HepG2 (cell line): ENCODE measurements around the gene ZDHHC11. TPM values are rescaled to one million over a fixed set of nuclear protein-coding genes. Genes with fewer than 3 reads are reported as not detected.
A peak's percentile ranks its signal among the peaks of the same experiment; 100 is the strongest.

Experiments used
- AGO1 ChIP-seq: fragments of 200-400 bp; formaldehyde crosslinking; IDR thresholded peaks from 2 replicates; pipeline ENCODE4 v1.6.1; 2017; ENCODE audit warnings: mild to moderate bottlenecking, low read depth, low read length, moderate library complexity; ENCODE audit not compliant: poor library complexity, severe bottlenecking
- ARNT ChIP-seq: fragments of 450-650 bp; IDR thresholded peaks from 2 replicates; pipeline ENCODE4 v1.6.1; 2017
- ARNTL ChIP-seq: sonication (generic); formaldehyde crosslinking; IDR thresholded peaks from 2 replicates; pipeline ENCODE4 v1.4.0; 2020; ENCODE audit warnings: mild to moderate bottlenecking, missing genetic modification reagents
- ATRX ChIP-seq: sonication (generic); formaldehyde crosslinking; IDR thresholded peaks from 2 replicates; pipeline ENCODE4 v1.4.0; 2020; ENCODE audit warnings: missing genetic modification reagents, borderline replicate concordance
- HNRNPH1 ChIP-seq: fragments of 200-400 bp; formaldehyde crosslinking; optimal IDR thresholded peaks from 2 replicates; pipeline ENCODE3; 2017; ENCODE audit warnings: mild to moderate bottlenecking, low read depth, low read length
- KDM1A ChIP-seq: IDR thresholded peaks from 2 replicates; pipeline ENCODE4 v1.6.1; 2016; ENCODE audit warnings: missing compliant biosample characterization
- NR3C1 ChIP-seq: sonication (generic); formaldehyde crosslinking; IDR thresholded peaks from 2 replicates; pipeline ENCODE4 v1.4.0; 2020; ENCODE audit warnings: missing genetic modification reagents
- PHF21A ChIP-seq: sonication (generic); formaldehyde crosslinking; IDR thresholded peaks from 2 replicates; pipeline ENCODE4 v1.5.0; 2020; ENCODE audit warnings: mild to moderate bottlenecking, missing genetic modification reagents
- RAD51 ChIP-seq: fragments of 450-650 bp; IDR thresholded peaks from 2 replicates; pipeline ENCODE4 v1.6.1; 2016; ENCODE audit warnings: borderline replicate concordance
- STAG1 ChIP-seq: sonication (generic); formaldehyde crosslinking; IDR thresholded peaks from 2 replicates; pipeline ENCODE4 v1.4.0; 2020; ENCODE audit warnings: missing genetic modification reagents
- TCF12 ChIP-seq, 2 experiments: fragments of 450-650 bp in 1 of 2; sonication (generic) in 1 of 2; formaldehyde crosslinking in 1 of 2; IDR thresholded peaks; 2 replicates each; pipeline versions ENCODE4 v1.6.1 to v1.8.0; 2017 to 2022; ENCODE audit warnings: antibody characterized with exemption in 1 of 2, mild to moderate bottlenecking in 1 of 2, missing genetic modification reagents in 1 of 2, moderate library complexity in 1 of 2
- ZNF331 ChIP-seq: sonication (generic); formaldehyde crosslinking; IDR thresholded peaks from 2 replicates; pipeline ENCODE4 v1.4.0; 2020; ENCODE audit warnings: missing genetic modification reagents
- ZNF530 ChIP-seq: sonication (generic); formaldehyde crosslinking; IDR thresholded peaks from 2 replicates; pipeline ENCODE4 v1.5.0; 2020; ENCODE audit warnings: low read depth, mild to moderate bottlenecking, missing genetic modification reagents
- ZNF761 ChIP-seq: sonication (generic); formaldehyde crosslinking; conservative IDR thresholded peaks from 2 replicates; pipeline ENCODE4 v1.4.0; 2020; ENCODE audit warnings: mild to moderate bottlenecking, missing genetic modification reagents
- polyA plus RNA-seq, 8 experiments: library from polyadenylated mRNA; depleted of rRNA in 3 of 8; stranded (reverse) in 7 of 8; unstranded in 1 of 8; fragments of >200 nt; fragmentation: Illumina TruSeq in 4 of 8; extraction: Trizol in 4 of 8; gene quantifications; 2 replicates each; pipeline versions ENCODE4 v1.2.1 to v1.2.3, GENCODE V29; 2011 to 2016; ENCODE audit warnings: low read depth in 4 of 8, missing spikeins in 1 of 8, mixed read lengths in 1 of 8; ENCODE audit not compliant: insufficient read depth in 1 of 8
- total RNA-seq, 5 experiments: library from RNA; depleted of rRNA; stranded (reverse); fragments of >200 nt; fragmentation: Illumina TruSeq; extraction: Trizol; gene quantifications; 2 replicates each; pipeline ENCODE4 v1.2.3, GENCODE V29; 2016; ENCODE audit warnings: low read depth in 1 of 5
- TF ChIP-seq, protein P1 (sequence below): sonication (generic); formaldehyde crosslinking; IDR thresholded peaks from 2 replicates; pipeline ENCODE4 v1.5.1; 2020; ENCODE audit warnings: missing genetic modification reagents, mild to moderate bottlenecking, borderline replicate concordance
- TF ChIP-seq, protein P2 (sequence below): sonication (generic); formaldehyde crosslinking; IDR thresholded peaks from 2 replicates; pipeline ENCODE4 v1.4.0; 2020; ENCODE audit warnings: low read depth, mild to moderate bottlenecking, missing genetic modification reagents
- TF ChIP-seq, protein P3 (sequence below): sonication (generic); formaldehyde crosslinking; IDR thresholded peaks from 2 replicates; pipeline ENCODE4 v1.8.1; 2023; ENCODE audit warnings: mild to moderate bottlenecking, missing genetic modification reagents, borderline replicate concordance
- TF ChIP-seq, protein P4 (sequence below): fragments of 450-650 bp; IDR thresholded peaks from 2 replicates; pipeline ENCODE4 v1.6.1; 2016
- TF ChIP-seq, protein P5 (sequence below): sonication (generic); formaldehyde crosslinking; IDR thresholded peaks from 2 replicates; pipeline ENCODE4 v1.5.1; 2020; ENCODE audit warnings: mild to moderate bottlenecking, missing genetic modification reagents
- TF ChIP-seq, protein P6 (sequence below): sonication (generic); formaldehyde crosslinking; IDR thresholded peaks from 2 replicates; pipeline ENCODE4 v1.4.0; 2020; ENCODE audit warnings: missing genetic modification reagents

Gene ZDHHC11
- total and polyA plus RNA-seq, 2 of the 13 experiments (the other 11 are each of a cell fraction or from before 2014, with no cell fraction given) = 2.1 to 4.0 TPM

DNA sequence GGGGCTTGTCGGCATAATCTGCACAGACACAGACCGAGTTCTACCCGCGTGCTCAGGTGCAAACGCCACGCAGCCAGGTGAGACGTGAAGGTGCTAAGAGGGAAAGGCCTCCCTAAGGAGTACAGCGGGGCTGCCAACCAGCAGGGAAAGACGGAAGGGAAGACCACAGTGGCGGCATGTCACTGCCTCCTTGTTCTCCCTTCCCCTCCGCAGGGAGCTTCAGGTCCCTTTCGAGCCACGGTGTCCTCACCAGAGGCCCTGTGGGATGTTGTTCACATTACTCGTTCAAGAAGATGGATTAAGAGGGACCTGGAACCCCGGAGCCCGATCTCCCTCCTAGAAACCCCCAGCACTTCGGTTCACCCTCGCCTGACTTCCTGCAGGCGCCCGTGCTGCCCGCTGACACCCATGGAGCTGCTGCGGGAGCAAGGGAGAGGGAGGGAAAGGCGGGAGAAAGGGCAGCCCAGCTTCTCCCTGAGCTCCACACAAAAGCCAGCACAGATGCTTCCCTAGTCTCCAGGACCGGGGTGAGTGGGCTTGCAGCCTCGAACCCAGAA, 41.1 kb upstream of the ZDHHC11 start (continued):
- TF ChIP-seq, protein P1, sequence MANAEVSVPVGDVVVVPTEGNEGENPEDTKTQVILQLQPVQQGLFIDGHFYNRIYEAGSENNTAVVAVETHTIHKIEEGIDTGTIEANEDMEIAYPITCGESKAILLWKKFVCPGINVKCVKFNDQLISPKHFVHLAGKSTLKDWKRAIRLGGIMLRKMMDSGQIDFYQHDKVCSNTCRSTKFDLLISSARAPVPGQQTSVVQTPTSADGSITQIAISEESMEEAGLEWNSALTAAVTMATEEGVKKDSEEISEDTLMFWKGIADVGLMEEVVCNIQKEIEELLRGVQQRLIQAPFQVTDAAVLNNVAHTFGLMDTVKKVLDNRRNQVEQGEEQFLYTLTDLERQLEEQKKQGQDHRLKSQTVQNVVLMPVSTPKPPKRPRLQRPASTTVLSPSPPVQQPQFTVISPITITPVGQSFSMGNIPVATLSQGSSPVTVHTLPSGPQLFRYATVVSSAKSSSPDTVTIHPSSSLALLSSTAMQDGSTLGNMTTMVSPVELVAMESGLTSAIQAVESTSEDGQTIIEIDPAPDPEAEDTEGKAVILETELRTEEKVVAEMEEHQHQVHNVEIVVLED (CRISPR knock-in tag) = no peak
- TF ChIP-seq, protein P2, sequence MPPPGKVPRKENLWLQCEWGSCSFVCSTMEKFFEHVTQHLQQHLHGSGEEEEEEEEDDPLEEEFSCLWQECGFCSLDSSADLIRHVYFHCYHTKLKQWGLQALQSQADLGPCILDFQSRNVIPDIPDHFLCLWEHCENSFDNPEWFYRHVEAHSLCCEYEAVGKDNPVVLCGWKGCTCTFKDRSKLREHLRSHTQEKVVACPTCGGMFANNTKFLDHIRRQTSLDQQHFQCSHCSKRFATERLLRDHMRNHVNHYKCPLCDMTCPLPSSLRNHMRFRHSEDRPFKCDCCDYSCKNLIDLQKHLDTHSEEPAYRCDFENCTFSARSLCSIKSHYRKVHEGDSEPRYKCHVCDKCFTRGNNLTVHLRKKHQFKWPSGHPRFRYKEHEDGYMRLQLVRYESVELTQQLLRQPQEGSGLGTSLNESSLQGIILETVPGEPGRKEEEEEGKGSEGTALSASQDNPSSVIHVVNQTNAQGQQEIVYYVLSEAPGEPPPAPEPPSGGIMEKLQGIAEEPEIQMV (CRISPR knock-in tag) = no peak
- TF ChIP-seq HNRNPH1 (no peak), NR3C1 (CRISPR knock-in tag) (no peak), ARNTL (CRISPR knock-in tag) (no peak), RAD51 (no peak), ZNF331 (CRISPR knock-in tag) (no peak), ZNF761 (no peak), ATRX (CRISPR knock-in tag) (no peak), STAG1 (CRISPR knock-in tag) (no peak), KDM1A (CRISPR knock-in tag) (no peak), ARNT (no peak), PHF21A (CRISPR knock-in tag) (no peak), ZNF530 (CRISPR knock-in tag) (0 out of 2 replicates have a peak, but pooled peaks have one; percentile 68), AGO1 (no peak), TCF12 (IDR thresholded peaks at IDR 0.05) (no peak), TCF12 (CRISPR knock-in tag; IDR thresholded peaks at IDR 0.05) (no peak)
- TF ChIP-seq, protein P3, sequence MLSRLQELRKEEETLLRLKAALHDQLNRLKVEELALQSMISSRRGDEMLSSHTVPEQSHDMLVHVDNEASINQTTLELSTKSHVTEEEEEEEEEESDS (CRISPR knock-in tag) = no peak
- TF ChIP-seq, protein P4, sequence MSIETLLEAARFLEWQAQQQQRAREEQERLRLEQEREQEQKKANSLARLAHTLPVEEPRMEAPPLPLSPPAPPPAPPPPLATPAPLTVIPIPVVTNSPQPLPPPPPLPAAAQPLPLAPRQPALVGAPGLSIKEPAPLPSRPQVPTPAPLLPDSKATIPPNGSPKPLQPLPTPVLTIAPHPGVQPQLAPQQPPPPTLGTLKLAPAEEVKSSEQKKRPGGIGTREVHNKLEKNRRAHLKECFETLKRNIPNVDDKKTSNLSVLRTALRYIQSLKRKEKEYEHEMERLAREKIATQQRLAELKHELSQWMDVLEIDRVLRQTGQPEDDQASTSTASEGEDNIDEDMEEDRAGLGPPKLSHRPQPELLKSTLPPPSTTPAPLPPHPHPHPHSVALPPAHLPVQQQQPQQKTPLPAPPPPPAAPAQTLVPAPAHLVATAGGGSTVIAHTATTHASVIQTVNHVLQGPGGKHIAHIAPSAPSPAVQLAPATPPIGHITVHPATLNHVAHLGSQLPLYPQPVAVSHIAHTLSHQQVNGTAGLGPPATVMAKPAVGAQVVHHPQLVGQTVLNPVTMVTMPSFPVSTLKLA = no peak
- TF ChIP-seq, protein P5, sequence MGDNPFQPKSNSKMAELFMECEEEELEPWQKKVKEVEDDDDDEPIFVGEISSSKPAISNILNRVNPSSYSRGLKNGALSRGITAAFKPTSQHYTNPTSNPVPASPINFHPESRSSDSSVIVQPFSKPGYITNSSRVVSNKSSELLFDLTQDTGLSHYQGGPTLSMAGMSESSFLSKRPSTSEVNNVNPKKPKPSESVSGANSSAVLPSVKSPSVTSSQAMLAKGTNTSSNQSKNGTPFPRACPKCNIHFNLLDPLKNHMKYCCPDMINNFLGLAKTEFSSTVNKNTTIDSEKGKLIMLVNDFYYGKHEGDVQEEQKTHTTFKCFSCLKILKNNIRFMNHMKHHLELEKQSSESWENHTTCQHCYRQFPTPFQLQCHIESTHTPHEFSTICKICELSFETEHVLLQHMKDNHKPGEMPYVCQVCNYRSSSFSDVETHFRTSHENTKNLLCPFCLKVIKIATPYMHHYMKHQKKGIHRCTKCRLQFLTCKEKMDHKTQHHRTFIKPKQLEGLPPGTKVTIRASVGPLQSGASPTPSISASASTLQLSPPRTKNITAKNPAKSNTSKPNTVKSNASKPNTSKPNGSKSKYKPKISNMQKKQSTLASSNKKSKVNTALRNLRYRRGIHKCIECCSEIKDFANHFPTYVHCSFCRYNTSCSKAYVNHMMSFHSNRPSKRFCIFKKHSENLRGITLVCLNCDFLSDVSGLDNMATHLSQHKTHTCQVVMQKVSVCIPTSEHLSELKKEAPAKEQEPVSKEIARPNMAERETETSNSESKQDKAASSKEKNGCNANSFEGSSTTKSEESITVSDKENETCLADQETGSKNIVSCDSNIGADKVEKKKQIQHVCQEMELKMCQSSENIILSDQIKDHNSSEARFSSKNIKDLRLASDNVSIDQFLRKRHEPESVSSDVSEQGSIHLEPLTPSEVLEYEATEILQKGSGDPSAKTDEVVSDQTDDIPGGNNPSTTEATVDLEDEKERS = no peak
- TF ChIP-seq, protein P6, sequence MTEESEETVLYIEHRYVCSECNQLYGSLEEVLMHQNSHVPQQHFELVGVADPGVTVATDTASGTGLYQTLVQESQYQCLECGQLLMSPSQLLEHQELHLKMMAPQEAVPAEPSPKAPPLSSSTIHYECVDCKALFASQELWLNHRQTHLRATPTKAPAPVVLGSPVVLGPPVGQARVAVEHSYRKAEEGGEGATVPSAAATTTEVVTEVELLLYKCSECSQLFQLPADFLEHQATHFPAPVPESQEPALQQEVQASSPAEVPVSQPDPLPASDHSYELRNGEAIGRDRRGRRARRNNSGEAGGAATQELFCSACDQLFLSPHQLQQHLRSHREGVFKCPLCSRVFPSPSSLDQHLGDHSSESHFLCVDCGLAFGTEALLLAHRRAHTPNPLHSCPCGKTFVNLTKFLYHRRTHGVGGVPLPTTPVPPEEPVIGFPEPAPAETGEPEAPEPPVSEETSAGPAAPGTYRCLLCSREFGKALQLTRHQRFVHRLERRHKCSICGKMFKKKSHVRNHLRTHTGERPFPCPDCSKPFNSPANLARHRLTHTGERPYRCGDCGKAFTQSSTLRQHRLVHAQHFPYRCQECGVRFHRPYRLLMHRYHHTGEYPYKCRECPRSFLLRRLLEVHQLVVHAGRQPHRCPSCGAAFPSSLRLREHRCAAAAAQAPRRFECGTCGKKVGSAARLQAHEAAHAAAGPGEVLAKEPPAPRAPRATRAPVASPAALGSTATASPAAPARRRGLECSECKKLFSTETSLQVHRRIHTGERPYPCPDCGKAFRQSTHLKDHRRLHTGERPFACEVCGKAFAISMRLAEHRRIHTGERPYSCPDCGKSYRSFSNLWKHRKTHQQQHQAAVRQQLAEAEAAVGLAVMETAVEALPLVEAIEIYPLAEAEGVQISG (CRISPR knock-in tag) = no peak
